T-helper 2 cell treated with Interferon-gamma antibody and Interleukin-4, amounts not matched to agents 5 μg/mL and 100 μg/mL, for 36 hours (primary cell): ENCODE results near the gene LILRB5.
"Not testable (repeated sequence)": the region's sequence is repeated elsewhere in the genome, so short reads cannot be mapped to it uniquely, and the experiment has no call there.

Experiments used
- DNase-seq: peaks from one replicate; pipeline ENCODE4 v3.0.0; 2021; ENCODE audit warnings: low spot score
- H3K27ac Mint-ChIP-seq: one replicate; pipeline ENCODE4 v1.8.0; 2021; ENCODE audit warnings: mild to moderate bottlenecking, mixed read lengths
- H3K27me3 Mint-ChIP-seq: one replicate; pipeline ENCODE4 v1.8.0; 2021; ENCODE audit warnings: low read depth, mixed read lengths
- H3K36me3 Mint-ChIP-seq: one replicate; pipeline ENCODE4 v1.8.0; 2021; ENCODE audit warnings: low read depth, mixed read lengths
- H3K4me1 Mint-ChIP-seq: one replicate; pipeline ENCODE4 v1.8.0; 2021; ENCODE audit warnings: low read depth, mixed read lengths
- H3K4me3 Mint-ChIP-seq: one replicate; pipeline ENCODE4 v1.8.0; 2022; ENCODE audit warnings: mild to moderate bottlenecking, moderate library complexity, mixed read lengths
- H3K9me3 Mint-ChIP-seq: one replicate; pipeline ENCODE4 v1.8.0; 2021; ENCODE audit warnings: mixed read lengths

The LILRB5 gene

GRCh38 chr19:54207676-54207982 lies 49.4 kb downstream of the LILRB5 start:
- Mint-ChIP-seq H3K4me3 (peak overlapping the region; percentile 65), H3K27me3 (no peaks in the 10 kb centered on the region), H3K9me3 (no peaks in the 10 kb centered on the region), H3K36me3 (peaks cover 73% of the 10 kb centered on the region), H3K27ac (no peak overlapping the region), H3K4me1 (peaks cover 67% of the 10 kb centered on the region)
- no peak for DNase-seq

- H3K9me3 Mint-ChIP-seq, H3K27ac Mint-ChIP-seq, DNase-seq, H3K27me3 Mint-ChIP-seq: not testable (repeated sequence)
- Mint-ChIP-seq H3K4me3 (peak overlapping the region; percentile 65), H3K4me1 (peaks cover 71% of the 10 kb centered on the region), H3K36me3 (peaks cover 76% of the 10 kb centered on the region)
These were observed 49.9 kb downstream of the LILRB5 start for GRCh38 chr19:54207193-54207592.

GRCh38 chr19:54206831-54207177 lies 50.3 kb downstream of the LILRB5 start:
- Mint-ChIP-seq H3K27ac (no peak overlapping the region), H3K9me3 (no peaks in the 10 kb centered on the region), H3K27me3 (no peaks in the 10 kb centered on the region), H3K36me3 (peaks cover 79% of the 10 kb centered on the region), H3K4me1 (peaks cover 74% of the 10 kb centered on the region), H3K4me3 (peak overlapping the region; percentile 65)
- no peak for DNase-seq

- DNase-seq: no peak
- no peak overlapping the region for H3K27ac Mint-ChIP-seq
These were observed 50.8 kb downstream of the LILRB5 start for GRCh38 chr19:54206030-54206830.

GRCh38 chr19:54204767-54205468 lies 52.2 kb downstream of the LILRB5 start:
- Mint-ChIP-seq H3K4me3 (peak overlapping the region; percentile 27), H3K27ac (no peak overlapping the region), H3K36me3 (peaks cover 80% of the 10 kb centered on the region), H3K4me1 (peaks cover 69% of the 10 kb centered on the region), H3K27me3 (no peaks in the 10 kb centered on the region), H3K9me3 (no peaks in the 10 kb centered on the region)
- no peak for DNase-seq

More at GRCh38 chr19:54206030-54206830, 50.8 kb downstream of the LILRB5 start:
- Mint-ChIP-seq H3K36me3 (peaks cover 83% of the 10 kb centered on the region), H3K27me3 (no peaks in the 10 kb centered on the region), H3K4me3 (peak overlapping the region; percentile 40), H3K9me3 (no peaks in the 10 kb centered on the region), H3K4me1 (peaks cover 77% of the 10 kb centered on the region)

- DNase-seq: no peak
- peak overlapping the region; percentile 36 for H3K27ac Mint-ChIP-seq
- H3K9me3 Mint-ChIP-seq: no peaks in the 10 kb centered on the region
- H3K27me3 Mint-ChIP-seq: no peaks in the 10 kb centered on the region
- H3K4me1 Mint-ChIP-seq: peaks cover 65% of the 10 kb centered on the region
- peak overlapping the region; percentile 100 for H3K4me3 Mint-ChIP-seq
- peaks cover 73% of the 10 kb centered on the region for H3K36me3 Mint-ChIP-seq
These were observed 53.9 kb downstream of the LILRB5 start for GRCh38 chr19:54203151-54203611.

- Mint-ChIP-seq H3K27ac (no peak overlapping the region), H3K9me3 (no peaks in the 10 kb centered on the region), H3K4me1 (peaks cover 54% of the 10 kb centered on the region), H3K36me3 (peaks cover 61% of the 10 kb centered on the region), H3K4me3 (peak overlapping the region; percentile 100), H3K27me3 (no peaks in the 10 kb centered on the region)
- no peak for DNase-seq
These were observed 55.1 kb downstream of the LILRB5 start for GRCh38 chr19:54201980-54202379.

- H3K27me3 Mint-ChIP-seq: no peaks in the 10 kb centered on the region
These were observed 55.8 kb downstream of the LILRB5 start for GRCh38 chr19:54201172-54201701.

More at GRCh38 chr19:54201172-54201701, 55.8 kb downstream of the LILRB5 start:
- Mint-ChIP-seq H3K4me1 (peaks cover 48% of the 10 kb centered on the region), H3K36me3 (peaks cover 54% of the 10 kb centered on the region), H3K27ac (peak overlapping the region; percentile 100), H3K9me3 (no peaks in the 10 kb centered on the region), H3K4me3 (peak overlapping the region; percentile 100)
- DNase-seq: no peak
